Large intestine (tissue), 3 donors: ENCODE data around the gene ST7. TPM values are rescaled to one million over a fixed set of nuclear protein-coding genes. Genes with fewer than 3 reads are reported as not detected.
A peak's percentile ranks its signal among the peaks of the same experiment; 100 is the strongest.

Experiments
- DNase-seq, 2 donors: peaks; one replicate each; pipeline versions ENCODE4 v3.0.0 to v3.0.0-alpha.2; 2013
- H3K27ac ChIP-seq: one replicate; pipeline ENCODE4 v1.5.1; 2013; ENCODE audit warnings: low read length
- H3K27me3 ChIP-seq: 2 replicates; pipeline ENCODE4 v1.6.1; 2013; ENCODE audit warnings: low read length; ENCODE audit not compliant: control insufficient read depth, insufficient read depth
- H3K36me3 ChIP-seq: 2 replicates; pipeline ENCODE4 v1.6.1; 2013; ENCODE audit warnings: low read length; ENCODE audit not compliant: control insufficient read depth, insufficient read depth
- H3K4me1 ChIP-seq: one replicate; pipeline ENCODE4 v1.6.1; 2013; ENCODE audit warnings: low read length; ENCODE audit not compliant: control insufficient read depth, insufficient read depth
- H3K4me3 ChIP-seq: one replicate; pipeline ENCODE4 v1.5.1; 2013; ENCODE audit warnings: low read length
- H3K9me3 ChIP-seq: one replicate; pipeline ENCODE4 v1.6.1; 2013; ENCODE audit warnings: mild to moderate bottlenecking, low read depth, low read length, moderate library complexity; ENCODE audit not compliant: control insufficient read depth
- WGBS: methylation state at CpG from one replicate; pipeline ENCODE4 v1.1.5; 2013; ENCODE audit warnings: low lambda C conversion rate; ENCODE audit not compliant: insufficient coverage; 5-methylcytosine and 5-hydroxymethylcytosine counted together
- polyA plus RNA-seq: library from polyadenylated mRNA; unstranded; fragments of 120-200 nt; gene quantifications from one replicate; pipeline ENCODE4 v1.2.1, GENCODE V29; 2013

The ST7 gene
- polyA plus RNA-seq, 1 donor: 25.1 TPM

DNA sequence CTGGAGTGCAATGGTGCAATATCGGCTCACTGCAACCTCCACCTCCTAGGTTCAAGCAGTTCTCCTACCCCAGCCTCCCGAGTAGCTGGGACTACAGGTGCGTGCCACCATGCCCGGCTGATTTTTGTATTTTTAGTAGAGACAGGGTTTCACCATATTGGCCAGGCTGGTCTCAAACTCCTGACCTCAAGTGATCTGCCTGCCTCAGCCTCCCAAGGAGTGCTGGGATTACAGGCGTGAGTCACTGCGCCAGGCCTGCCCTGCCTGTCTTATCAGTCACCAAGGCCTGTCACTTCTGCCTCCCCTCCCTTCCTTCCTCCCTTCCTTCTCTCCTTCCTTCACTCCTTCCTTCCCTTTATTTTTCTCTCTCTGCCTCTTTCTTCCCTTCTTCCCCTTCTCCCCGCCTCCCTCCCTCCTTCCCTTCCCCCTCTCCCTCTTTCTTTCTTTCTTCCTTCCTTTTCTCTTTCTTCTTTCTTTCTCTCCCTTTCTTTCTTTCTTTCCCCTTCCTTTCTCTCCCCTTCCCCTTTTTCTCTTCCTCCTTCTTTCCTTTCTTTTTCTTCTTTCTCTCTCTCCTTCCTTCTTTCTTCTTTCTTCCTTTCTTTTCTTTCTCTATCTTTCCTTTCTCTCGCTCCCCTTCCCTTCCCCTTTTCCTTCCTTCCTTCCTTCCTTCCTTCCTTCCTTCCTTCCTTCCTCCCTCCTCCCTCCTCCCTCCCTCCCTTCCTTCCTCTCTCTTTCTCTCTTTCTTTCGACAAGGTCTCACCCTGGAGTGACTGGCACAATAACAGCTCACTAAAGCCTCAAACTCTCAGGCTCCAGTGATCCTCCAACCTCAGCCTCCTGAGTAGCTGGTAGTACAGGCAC lies 3.1 kb upstream of the ST7 start:
- peaks cover 7% of the 10 kb centered on the region for H3K4me1 ChIP-seq
- no peaks in the 10 kb centered on the region for H3K27me3 ChIP-seq
- H3K36me3 ChIP-seq: no peaks in the 10 kb centered on the region
- 90% methylated on average over 2 of the region's 9 CpGs for WGBS
- no peak for DNase-seq
- no peak overlapping the region for H3K27ac ChIP-seq
- no peaks in the 10 kb centered on the region for H3K9me3 ChIP-seq
- H3K4me3 ChIP-seq: no peak overlapping the region

DNA sequence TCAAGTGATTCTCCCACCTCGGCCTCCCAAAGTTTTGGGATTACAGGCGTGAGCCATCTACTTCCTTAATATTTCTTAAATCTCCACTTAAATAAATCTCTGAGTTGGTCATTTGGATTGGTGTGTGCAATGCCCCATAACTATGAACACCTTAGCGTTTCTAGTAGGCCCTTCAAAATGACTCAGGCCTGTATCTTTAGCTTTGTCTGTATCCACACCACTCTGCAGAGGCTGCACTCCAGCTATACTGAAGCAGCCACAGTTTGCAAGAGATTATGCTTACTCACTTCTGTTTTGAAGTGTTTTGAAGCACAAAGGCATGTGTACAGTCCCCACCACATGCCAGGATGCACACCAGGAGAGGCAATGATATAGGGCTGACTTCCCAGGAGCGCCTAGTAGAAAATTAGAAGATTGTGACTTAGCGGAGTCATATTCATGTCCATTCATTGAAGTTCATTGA lies 2.4 kb upstream of the ST7 start:
- Histone ChIP-seq H3K4me3 (no peak overlapping the region), H3K4me1 (peaks cover 12% of the 10 kb centered on the region), H3K27me3 (no peaks in the 10 kb centered on the region), H3K36me3 (no peaks in the 10 kb centered on the region), H3K27ac (no peak overlapping the region), H3K9me3 (no peaks in the 10 kb centered on the region)
- WGBS: no CpG with 5 or more reads among the region's 5 CpGs
- no peak for DNase-seq

GRCh38 chr7:116951366-116952292 lies 1.7 kb upstream of the ST7 start:
- Histone ChIP-seq H3K9me3 (no peaks in the 10 kb centered on the region), H3K4me3 (no peak overlapping the region), H3K27ac (no peak overlapping the region), H3K27me3 (no peaks in the 10 kb centered on the region), H3K36me3 (no peaks in the 10 kb centered on the region), H3K4me1 (peaks cover 12% of the 10 kb centered on the region)
- peak in 1 of 2 donors; percentile 24 for DNase-seq
- 83% methylated on average over 8 of the region's 17 CpGs for WGBS

- Histone ChIP-seq H3K9me3 (no peaks in the 10 kb centered on the region), H3K27ac (peak overlapping the region; percentile 99), H3K4me1 (peaks cover 12% of the 10 kb centered on the region), H3K36me3 (no peaks in the 10 kb centered on the region), H3K27me3 (no peaks in the 10 kb centered on the region), H3K4me3 (peak overlapping the region; percentile 80)
- 0% methylated on average over 1 of the region's 25 CpGs for WGBS
- DNase-seq: peak; percentile 31 to 75
Observed at GRCh38 chr7:116952635-116953371, 498 bp upstream of the ST7 start.

GRCh38 chr7:116953906-116954838 lies 871 bp downstream of the ST7 start:
- WGBS: 0% methylated on average over 1 of the region's 63 CpGs
- DNase-seq: peak; percentile 82 to 90

DNA sequence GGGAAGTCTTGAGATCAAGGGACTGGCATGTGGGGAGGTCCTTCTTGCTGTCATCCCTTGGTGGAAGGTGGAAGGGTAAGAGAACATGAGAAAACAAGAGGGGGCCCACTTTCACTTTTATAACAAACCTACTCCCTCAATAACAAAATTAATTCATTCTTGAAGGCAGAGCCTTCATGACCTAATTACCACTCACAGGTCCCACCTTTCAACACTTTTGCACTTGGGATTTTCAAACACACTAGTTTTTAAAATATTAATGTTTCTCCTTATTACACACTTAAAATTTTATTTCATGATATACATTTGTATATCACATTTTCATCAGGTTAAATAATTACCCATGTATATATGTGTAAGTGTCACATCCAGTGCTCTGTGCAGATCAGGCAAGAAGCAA lies 2.0 kb downstream of the ST7 start:
- peaks cover 12% of the 10 kb centered on the region for H3K4me1 ChIP-seq
- peak overlapping the region; percentile 91 for H3K27ac ChIP-seq
- no peaks in the 10 kb centered on the region for H3K36me3 ChIP-seq
- DNase-seq: no peak
- H3K9me3 ChIP-seq: no peaks in the 10 kb centered on the region
- no peaks in the 10 kb centered on the region for H3K27me3 ChIP-seq
- peak overlapping the region; percentile 68 for H3K4me3 ChIP-seq

More at GRCh38 chr7:116953906-116954838, 871 bp downstream of the ST7 start:
- Histone ChIP-seq H3K36me3 (no peaks in the 10 kb centered on the region), H3K9me3 (no peaks in the 10 kb centered on the region), H3K4me1 (peaks cover 12% of the 10 kb centered on the region), H3K4me3 (peak overlapping the region; percentile 68), H3K27me3 (no peaks in the 10 kb centered on the region), H3K27ac (peak overlapping the region; percentile 91)

GRCh38 chr7:116955801-116956476 lies 2.6 kb downstream of the ST7 start:
- Histone ChIP-seq H3K4me3 (no peak overlapping the region), H3K27ac (no peak overlapping the region), H3K9me3 (no peaks in the 10 kb centered on the region), H3K4me1 (peaks cover 12% of the 10 kb centered on the region), H3K36me3 (no peaks in the 10 kb centered on the region), H3K27me3 (no peaks in the 10 kb centered on the region)
- 74% methylated on average over 3 of the region's 4 CpGs for WGBS
- peak; percentile 12 to 37 for DNase-seq

GRCh38 chr7:116956477-116956804 lies 3.1 kb downstream of the ST7 start:
- no peak for DNase-seq
- Histone ChIP-seq H3K4me3 (no peak overlapping the region), H3K36me3 (no peaks in the 10 kb centered on the region), H3K27ac (no peak overlapping the region), H3K27me3 (no peaks in the 10 kb centered on the region), H3K4me1 (peaks cover 12% of the 10 kb centered on the region), H3K9me3 (no peaks in the 10 kb centered on the region)
- WGBS: 100% methylated on average over 1 of the region's 2 CpGs

DNA sequence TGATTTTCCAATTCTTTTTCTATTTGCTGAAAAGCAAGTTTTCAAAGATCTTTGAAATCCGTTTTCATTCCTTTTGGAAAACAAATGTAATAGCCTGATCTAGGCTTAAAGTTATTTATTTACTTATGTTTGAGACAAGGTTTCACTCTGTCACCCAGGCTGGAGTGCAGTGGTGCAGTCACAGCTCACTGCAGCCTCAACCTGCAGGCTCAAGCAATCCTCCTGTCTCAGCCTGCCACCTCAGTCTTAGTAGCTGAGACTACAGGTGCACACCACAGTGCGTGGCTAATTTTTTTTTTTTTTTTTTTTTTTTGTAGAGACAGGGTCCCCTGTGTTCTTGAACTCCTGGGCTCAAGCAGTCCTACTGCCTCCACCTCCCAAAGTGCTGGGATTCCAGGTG lies 4.6 kb downstream of the ST7 start:
- no peaks in the 10 kb centered on the region for H3K9me3 ChIP-seq
- no peak overlapping the region for H3K27ac ChIP-seq
- DNase-seq: no peak
- 50% methylated on average over 1 of the region's 2 CpGs for WGBS
- H3K36me3 ChIP-seq: no peaks in the 10 kb centered on the region
- H3K4me1 ChIP-seq: peaks cover 9% of the 10 kb centered on the region
- H3K27me3 ChIP-seq: no peaks in the 10 kb centered on the region
- no peak overlapping the region for H3K4me3 ChIP-seq
